GM18861 (cell line): ENCODE measurements around the gene NKX6-1.

Source experiments
- ATAC-seq: cut with Tn5 transposase; IDR thresholded peaks from one replicate; pipeline ENCODE4 v1.9.1; 2021; ENCODE audit not compliant: unreplicated experiment

The NKX6-1 gene

DNA sequence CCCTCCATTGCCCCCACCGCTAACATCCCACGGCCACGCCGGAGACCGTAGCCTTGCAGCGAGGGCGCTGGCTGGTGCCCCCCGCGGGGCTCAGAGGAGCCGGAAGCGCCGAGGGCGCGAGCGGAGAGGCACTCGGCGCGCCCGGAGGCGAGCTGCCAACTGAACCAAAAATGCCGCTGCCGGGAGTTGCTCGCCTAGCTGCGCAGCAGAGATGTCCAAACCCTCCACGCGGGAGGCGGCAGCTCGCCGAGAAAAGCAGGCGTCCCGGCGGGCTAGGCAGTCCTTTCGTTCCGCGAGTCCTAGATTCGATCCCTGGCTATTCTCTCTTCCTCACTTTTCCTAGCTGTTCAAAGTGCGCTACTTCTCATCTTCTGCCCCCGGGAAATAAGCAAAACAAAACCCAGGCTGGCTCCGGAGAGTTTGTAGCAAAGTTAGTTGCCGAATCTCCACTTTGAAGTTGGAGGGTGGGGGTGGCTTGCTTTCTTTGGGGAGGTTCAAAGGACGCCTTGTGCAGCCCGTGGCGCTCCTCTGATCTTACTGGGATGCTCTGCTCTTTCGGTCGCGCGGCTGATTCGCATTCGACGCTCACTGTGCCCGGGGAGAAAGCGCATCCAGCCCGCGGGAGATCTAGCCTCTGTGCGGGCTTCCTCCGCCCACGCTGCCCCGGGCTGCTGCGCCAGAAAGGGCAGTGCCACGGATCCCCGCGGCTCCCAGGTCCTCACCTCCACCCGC lies 723 bp downstream of the NKX6-1 start:
- no peak for ATAC-seq

DNA sequence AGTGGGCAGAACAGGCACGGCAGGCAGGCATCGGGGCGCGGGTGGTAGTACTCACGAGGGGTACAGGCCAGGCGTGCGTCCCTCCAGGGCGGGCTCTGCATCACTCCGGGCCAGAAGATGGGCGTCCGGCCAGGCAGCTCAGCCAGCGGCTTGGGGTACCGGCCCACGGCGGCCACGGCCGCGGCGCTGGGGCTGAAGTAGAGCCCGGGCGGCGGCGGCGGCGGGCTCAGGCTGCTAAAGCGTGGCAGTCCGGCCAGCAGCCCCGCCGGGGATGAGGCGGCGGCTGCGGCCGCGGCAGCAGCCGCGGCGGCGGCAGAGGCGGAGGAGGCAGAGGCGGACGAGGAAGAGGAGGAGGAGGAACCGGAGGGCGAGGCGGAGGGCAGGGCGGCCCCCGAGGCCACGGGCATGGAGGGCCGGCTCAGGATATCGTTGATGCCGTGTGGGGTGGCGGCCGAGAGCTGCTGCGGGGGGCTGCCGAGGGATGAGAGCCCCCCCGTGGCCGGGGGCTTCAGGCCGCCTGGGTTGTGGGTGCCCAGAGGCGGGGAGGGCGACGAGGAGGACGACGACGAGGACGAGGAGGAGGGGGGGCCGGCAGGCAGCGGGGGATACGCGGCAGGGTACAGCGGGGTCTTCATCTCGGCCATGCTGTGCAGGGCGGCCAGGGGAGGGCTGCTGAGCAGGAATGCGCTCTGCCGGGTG lies 1.4 kb downstream of the NKX6-1 start:
- no peak for ATAC-seq

DNA sequence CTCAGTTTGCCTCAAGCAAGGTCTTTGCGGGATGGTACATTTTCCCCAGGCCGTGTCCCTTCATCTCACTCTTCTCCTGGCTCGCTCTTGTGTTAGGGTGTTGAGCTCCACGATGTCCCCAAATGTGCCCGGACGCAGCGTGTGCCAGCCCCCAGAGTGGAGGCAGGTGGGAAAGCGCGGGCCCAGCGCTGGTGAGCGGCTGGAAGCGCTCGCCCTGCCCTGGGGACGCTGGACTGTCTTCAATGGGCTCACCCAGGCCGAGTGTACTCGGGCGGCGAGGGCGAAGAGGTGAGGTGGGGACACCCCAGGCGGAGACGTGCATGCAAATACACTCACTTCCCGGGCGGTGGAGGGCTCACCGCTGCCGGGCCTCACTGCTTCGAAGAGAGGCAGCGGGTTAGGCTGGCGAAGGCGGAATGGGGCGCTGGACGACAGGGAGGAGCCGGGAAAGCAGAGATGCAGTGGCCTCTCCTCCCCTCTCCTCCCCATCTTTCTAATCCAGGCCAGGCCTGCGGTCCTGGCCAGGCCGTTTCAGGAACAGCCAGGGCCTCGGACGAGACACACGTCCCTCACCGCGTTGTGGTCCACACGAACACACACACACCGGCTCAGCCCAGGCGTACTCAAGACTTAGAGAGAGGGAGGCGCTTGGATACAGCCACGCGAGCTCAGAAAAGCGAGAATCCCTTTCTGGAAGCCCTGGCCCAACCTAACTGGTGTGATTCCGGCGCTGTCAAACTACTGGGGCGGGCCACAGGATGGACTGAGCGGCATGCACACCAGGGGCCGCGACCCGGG lies 2.2 kb downstream of the NKX6-1 start:
- no peak for ATAC-seq

DNA sequence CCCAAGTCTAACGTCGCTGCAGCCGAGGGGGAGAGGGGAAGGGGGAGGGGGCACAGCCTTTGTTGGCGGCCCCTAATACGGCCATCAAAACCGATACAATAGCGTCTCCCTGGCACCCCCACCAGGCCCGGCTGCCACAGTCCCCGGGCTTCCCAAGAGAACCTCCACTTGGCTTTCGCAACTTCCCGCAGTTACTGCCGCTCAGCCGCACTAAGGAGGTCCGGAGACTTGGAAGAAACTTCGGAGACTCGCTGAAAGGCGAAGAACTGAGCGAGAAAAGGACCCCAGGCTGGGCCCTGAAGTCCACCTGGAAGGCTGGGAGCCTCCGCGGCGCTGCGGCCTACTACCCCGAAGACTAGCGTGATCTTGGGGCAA lies 2.8 kb downstream of the NKX6-1 start:
- no peak for ATAC-seq

DNA sequence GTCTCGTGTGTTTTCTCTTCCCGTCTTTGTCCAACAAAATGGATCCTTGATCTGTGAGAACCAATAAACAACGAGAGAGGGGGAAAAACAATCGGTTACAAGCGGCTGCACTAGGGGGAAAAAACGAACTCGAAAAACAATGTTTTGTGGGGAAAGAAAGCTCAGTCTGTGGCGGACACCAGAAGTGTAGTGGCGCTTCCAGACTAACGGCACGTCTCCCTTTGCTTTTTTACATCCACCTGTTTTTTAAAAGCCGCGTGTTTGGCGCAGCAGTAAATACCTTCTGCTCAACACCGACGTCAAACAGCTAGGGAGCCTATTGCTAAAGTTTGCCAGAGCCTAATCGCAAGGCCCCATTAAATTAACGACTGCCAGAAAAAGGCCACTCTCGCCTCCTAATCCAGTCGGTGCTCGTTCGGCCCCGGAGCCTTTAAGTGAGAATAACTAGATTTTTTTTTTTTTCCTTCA lies 3.3 kb downstream of the NKX6-1 start:
- no peak for ATAC-seq

- no peak for ATAC-seq
Measured at GRCh38 chr4:84495118-84495793, 3.8 kb downstream of the NKX6-1 start.

DNA sequence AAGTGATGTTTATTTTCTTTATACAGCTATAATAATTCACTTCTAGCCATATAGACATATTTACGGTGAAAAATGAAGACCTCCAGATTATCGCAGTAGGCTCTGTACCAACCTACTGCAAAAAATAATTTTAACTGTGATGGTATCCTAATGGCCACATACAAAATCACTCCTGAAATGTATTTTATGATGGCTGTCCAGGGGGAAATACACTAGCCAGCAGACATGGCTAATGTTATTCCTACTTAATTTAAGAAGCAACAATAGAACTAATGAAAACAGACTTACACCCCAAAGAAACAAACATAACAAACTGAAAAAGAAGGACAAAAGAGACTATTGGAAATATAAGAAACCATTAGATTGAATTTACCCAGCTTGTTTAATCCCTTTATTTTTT lies 4.6 kb downstream of the NKX6-1 start:
- ATAC-seq: no peak

DNA sequence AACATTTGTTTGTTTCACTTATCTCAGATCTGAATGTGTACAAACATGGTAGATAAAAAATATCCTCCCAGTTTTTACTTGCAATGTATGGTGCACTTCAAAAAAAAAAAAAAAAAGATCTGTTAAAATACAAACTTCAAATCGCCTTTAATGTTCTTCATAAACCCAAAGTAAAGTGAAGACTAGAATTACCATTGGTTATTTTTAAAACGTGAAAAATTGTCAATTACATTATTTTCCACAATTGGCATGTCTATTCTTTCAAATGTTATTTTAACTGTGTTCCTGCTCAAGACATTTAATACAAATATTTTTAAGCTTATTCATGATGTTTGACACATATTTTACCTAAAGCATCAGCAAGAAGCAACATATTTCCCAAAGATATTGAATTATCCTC lies 5.0 kb downstream of the NKX6-1 start:
- ATAC-seq: no peak

- ATAC-seq: no peak
Measured at GRCh38 chr4:84493092-84493850, 5.8 kb downstream of the NKX6-1 start.

- no peak for ATAC-seq
Measured at GRCh38 chr4:84492737-84493091, 6.4 kb downstream of the NKX6-1 start.

DNA sequence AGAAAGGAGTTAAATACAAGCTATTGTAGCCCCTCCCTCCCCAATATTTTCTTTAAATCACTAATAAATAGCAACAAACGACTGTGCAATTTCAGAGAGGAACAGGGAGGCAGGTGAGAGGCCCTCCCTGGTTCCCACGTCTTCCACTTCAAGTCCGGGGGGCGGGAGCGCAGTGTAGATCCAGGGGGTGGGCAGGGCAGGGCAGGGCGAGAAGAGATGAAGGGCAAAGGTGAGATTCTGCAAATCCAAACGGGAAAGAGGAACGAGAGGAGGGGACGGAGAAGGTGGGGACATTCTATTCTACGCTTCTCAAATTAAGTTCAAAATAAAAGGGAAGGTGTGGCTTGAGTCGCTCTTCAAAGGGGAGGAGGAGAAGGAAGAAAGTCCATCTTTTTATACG lies 6.8 kb downstream of the NKX6-1 start:
- ATAC-seq: no peak

DNA sequence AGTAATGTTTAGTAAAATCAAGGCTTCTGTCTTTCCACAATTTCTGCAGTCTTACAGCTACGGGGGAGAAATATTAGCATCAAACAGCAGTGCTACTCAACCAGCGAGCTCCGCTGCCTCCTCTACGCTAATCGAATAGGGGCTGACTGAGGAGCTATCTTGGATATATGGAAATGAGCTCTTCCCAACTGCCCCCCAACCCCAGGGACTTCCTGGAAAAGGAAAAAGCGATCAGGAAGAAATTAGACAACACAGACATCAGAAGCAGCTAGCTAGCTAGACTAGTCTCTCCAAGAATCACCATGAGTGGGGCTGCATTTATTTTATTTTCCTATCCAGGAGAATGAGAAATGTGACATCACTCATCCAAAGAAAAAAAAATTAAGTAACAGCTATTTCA lies 7.6 kb downstream of the NKX6-1 start:
- ATAC-seq: no peak

DNA sequence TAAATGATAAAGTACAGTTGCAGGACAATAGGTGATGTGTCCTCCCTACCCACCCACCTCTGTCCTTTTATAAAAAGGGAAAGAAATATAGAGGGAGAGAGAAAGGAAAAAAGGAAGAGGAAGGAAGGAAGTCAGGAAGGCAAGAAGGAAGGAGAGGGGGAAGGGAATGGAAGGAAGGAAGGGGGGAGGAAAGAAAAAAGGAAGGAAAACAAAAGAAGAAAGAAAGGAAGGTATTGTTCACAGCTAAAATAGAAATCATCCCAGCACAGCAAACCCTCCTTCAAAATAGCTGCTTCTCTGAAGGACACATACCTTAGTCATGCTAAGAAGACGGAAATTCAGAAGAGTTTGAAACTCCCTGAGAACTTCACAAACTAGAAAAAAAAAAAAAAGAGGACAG lies 8.4 kb downstream of the NKX6-1 start:
- no peak for ATAC-seq

- ATAC-seq: no peak
Measured at GRCh38 chr4:84484236-84484635, 14.9 kb downstream of the NKX6-1 start.

GRCh38 chr4:84483688-84484087 lies 15.4 kb downstream of the NKX6-1 start:
- no peak for ATAC-seq

DNA sequence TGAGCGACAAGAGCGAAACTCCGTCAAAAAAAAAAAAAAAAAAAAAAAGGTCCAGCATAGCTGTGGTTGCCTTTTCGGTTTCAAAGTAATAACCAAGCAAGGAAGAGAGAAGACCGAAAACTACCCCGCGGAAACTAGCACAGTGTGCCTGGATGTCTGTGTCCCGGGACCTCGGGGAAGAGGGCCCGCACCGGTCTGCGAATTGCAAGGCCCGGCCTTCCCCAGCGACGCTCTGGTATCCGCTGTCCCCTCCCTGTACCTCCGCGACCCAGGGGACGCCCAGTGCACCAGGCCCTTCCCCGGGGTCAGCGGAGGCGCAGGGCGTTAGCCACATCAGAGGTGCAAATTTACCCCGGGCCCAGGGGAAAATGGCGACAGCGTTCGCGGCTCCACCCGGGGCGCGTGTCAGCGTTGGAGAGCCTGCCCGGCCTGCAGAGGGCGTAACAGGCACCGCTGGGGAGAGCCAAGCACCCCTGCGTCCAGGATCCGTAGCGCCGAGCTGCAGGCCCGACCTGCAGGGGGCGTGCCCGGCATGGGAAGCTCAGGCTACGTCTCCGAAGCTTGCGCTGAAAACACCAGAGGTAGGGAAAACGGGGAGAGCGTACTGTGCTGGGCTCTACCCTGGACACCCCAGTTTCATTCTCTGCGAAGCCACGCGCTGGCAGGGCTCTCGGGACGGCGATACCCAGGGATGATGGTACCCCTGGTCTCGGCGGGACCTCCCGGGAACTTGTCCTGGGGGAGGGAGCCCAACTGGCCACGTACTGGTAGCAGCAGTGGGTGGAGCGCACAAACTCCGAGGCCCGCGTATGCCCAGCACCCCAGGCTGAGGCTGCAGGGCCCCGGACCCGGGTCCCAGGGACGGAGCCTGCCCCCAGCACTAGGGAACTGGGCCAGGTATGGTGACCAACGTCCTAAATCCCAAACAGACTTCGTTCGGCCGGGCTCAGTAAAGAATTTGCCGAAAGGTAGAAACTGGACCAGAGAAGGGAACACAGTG lies 16.2 kb downstream of the NKX6-1 start:
- ATAC-seq: no peak

DNA sequence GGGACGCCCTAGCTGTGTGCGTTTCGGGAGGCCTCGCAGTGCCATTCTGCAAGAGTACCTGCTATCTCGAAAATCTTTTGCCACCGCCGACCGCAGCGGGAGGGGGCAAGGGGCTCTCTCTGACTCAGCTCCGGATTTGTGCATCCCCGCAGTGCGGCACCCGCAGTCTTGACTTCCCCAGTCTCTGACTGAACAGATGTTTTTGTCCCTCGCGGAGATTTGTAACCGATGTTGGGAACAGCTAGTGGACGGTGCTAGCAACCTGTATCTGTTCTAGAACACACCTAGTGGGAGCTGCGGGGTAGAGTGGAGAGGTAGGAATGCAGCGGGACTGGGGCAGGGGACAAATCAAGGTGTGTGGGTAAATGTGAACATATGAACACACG lies 17.2 kb downstream of the NKX6-1 start:
- no peak for ATAC-seq

GRCh38 chr4:84481077-84481859 lies 17.8 kb downstream of the NKX6-1 start:
- ATAC-seq: no peak

DNA sequence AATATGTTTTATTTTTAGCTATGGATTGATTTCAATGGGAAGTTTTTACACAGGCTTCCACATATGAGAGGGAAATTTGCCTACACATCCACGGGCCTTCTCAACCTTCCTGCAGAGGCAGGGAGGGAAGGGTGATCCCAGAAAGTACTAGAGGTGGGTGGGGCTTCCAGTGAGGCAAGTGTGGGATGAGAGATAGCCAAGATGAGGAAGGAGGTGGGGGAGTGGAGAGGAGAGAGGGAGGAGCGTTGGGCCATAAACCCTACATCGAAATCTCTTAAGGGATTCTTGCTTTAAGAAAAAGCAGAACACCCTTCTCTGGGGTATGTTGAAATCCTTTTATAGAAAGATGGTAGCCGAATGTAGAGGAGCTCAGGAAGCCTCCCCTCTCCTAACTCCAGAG lies 19.0 kb downstream of the NKX6-1 start:
- ATAC-seq: no peak
